Gastrocnemius medialis (tissue), 4 donors: ENCODE data around the gene NOXO1.
"Not testable (repeated sequence)": the region's sequence is repeated elsewhere in the genome, so short reads cannot be mapped to it uniquely, and the experiment has no call there.

ENCODE experiments used
- POLR2A ChIP-seq, 2 donors: fragments of 450-650 bp; IDR thresholded peaks; one replicate each; pipeline ENCODE4 v1.6.1; 2017; ENCODE audit warnings: antibody characterized with exemption in 2 of 2, mild to moderate bottlenecking in 2 of 2, moderate library complexity in 2 of 2
- TF ChIP-seq, protein P1 (sequence below), 5 experiments: fragments of 450-650 bp in 3 of 5; fragments of 200-600 bp in 2 of 5; sonication (generic) in 2 of 5; IDR thresholded peaks in 4 of 5; conservative IDR thresholded peaks in 1 of 5; 1 replicate in 4 of 5; 2 replicates in 1 of 5; pipeline ENCODE4 v1.5.1; 2016 to 2019; ENCODE audit warnings: antibody characterized with exemption in 5 of 5, mild to moderate bottlenecking in 3 of 5, moderate library complexity in 3 of 5

DNA sequence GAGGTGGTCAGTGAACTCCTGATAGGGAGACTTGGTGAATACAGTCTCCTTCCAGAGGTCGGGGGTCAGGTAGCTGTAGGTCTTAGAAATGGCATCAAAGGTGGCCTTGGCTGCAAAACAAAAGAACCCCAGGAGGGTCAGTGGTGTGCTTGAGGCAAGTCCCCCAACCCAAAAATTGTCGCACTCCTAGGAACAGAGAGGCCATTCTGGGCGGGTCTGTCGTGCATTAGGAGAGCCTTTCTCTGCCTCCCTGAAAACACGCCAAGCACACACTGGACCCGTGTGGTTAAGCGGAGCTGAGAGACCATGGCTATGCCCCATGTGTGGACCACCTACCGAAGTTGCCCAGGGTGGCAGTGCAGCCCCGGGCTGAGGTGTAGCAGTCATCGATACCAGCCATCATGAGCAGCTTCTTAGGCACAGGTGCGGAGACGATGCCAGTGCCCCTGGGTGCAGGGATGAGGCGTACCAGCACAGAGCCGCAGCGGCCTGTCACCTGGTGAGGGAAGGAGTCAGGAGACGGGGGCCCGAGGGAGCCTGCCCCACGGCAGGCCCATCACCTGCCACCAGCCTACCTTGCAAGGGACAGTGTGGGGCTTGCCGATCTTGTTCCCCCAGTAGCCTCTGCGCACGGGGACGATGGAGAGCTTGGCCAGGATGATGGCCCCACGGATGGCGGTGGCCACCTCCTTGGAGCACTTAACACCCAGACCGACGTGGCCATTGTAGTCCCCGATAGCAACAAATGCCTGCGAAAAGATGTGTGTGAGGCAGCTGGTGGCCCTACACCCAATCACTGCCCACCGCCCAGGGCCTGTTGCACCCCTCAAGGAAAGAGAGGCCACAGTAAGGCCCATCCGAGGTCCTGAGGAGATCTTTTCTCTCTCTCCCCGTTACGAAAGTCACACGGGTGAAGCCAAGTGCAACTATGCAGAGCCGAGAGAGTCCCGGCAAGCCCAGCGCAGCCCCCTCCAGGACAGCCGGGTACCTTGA, 18.8 kb downstream of the NOXO1 start:
- TF ChIP-seq, protein P1, sequence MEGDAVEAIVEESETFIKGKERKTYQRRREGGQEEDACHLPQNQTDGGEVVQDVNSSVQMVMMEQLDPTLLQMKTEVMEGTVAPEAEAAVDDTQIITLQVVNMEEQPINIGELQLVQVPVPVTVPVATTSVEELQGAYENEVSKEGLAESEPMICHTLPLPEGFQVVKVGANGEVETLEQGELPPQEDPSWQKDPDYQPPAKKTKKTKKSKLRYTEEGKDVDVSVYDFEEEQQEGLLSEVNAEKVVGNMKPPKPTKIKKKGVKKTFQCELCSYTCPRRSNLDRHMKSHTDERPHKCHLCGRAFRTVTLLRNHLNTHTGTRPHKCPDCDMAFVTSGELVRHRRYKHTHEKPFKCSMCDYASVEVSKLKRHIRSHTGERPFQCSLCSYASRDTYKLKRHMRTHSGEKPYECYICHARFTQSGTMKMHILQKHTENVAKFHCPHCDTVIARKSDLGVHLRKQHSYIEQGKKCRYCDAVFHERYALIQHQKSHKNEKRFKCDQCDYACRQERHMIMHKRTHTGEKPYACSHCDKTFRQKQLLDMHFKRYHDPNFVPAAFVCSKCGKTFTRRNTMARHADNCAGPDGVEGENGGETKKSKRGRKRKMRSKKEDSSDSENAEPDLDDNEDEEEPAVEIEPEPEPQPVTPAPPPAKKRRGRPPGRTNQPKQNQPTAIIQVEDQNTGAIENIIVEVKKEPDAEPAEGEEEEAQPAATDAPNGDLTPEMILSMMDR (IDR thresholded peaks at IDR 0.05 in 4 of 5, conservative IDR thresholded peaks at IDR 0.05 in 1 of 5) = not testable (repeated sequence)
- not testable (repeated sequence) for TF ChIP-seq POLR2A (IDR thresholded peaks at IDR 0.05)
